ENCODE measurements around the gene PLPP2.

GRCh38 chr19:307111-307531 lies 15.9 kb upstream of the PLPP2 start:
- TF ChIP-seq, protein P1, sequence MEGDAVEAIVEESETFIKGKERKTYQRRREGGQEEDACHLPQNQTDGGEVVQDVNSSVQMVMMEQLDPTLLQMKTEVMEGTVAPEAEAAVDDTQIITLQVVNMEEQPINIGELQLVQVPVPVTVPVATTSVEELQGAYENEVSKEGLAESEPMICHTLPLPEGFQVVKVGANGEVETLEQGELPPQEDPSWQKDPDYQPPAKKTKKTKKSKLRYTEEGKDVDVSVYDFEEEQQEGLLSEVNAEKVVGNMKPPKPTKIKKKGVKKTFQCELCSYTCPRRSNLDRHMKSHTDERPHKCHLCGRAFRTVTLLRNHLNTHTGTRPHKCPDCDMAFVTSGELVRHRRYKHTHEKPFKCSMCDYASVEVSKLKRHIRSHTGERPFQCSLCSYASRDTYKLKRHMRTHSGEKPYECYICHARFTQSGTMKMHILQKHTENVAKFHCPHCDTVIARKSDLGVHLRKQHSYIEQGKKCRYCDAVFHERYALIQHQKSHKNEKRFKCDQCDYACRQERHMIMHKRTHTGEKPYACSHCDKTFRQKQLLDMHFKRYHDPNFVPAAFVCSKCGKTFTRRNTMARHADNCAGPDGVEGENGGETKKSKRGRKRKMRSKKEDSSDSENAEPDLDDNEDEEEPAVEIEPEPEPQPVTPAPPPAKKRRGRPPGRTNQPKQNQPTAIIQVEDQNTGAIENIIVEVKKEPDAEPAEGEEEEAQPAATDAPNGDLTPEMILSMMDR (IDR thresholded peaks at IDR 0.05), result no peak
- TF ChIP-seq REST (IDR thresholded peaks at IDR 0.05; ENCODE audit: insufficient read depth in 1 of 2, low read depth in 2 of 2, low read length in 1 of 2) (no peak), POLR2AphosphoS5 (IDR thresholded peaks at IDR 0.05; ENCODE audit: low read depth, low read length) (no peak), SIN3A (IDR thresholded peaks at IDR 0.05; ENCODE audit: borderline replicate concordance, insufficient read depth, low read depth, low read length) (no peak)
